ENCODE measurements around the gene SDK1.

Gene SDK1

GRCh38 chr7:3518546-3518945 lies 217.5 kb downstream of the SDK1 start:
- DNase-seq (ENCODE audit: low read depth in 2 of 2, low spot score in 1 of 2), result no peak

- DNase-seq (ENCODE audit: low read depth in 2 of 2, low spot score in 1 of 2), result no peak
Measured at GRCh38 chr7:3520206-3520605, 219.2 kb downstream of the SDK1 start.

GRCh38 chr7:3527496-3528124 lies 226.6 kb downstream of the SDK1 start:
- no peak for DNase-seq (ENCODE audit: low read depth in 2 of 2, low spot score in 1 of 2)

GRCh38 chr7:3533040-3533439 lies 232.0 kb downstream of the SDK1 start:
- no peak for DNase-seq (ENCODE audit: low read depth in 2 of 2, low spot score in 1 of 2)

GRCh38 chr7:3537210-3537875 lies 236.3 kb downstream of the SDK1 start:
- DNase-seq (ENCODE audit: low read depth in 2 of 2, low spot score in 1 of 2), result no peak

GRCh38 chr7:3538041-3538440 lies 237.0 kb downstream of the SDK1 start:
- DNase-seq (ENCODE audit: low read depth in 2 of 2, low spot score in 1 of 2), result no peak

GRCh38 chr7:3540456-3541220 lies 239.6 kb downstream of the SDK1 start:
- no peak for DNase-seq (ENCODE audit: low read depth in 2 of 2, low spot score in 1 of 2)

- no peak for DNase-seq (ENCODE audit: low read depth in 2 of 2, low spot score in 1 of 2)
Measured at GRCh38 chr7:3544202-3544601, 243.2 kb downstream of the SDK1 start.

- no peak for DNase-seq (ENCODE audit: low read depth in 2 of 2, low spot score in 1 of 2)
Measured at GRCh38 chr7:3548815-3549214, 247.8 kb downstream of the SDK1 start.

GRCh38 chr7:3549601-3550000 lies 248.5 kb downstream of the SDK1 start:
- DNase-seq (ENCODE audit: low read depth in 2 of 2, low spot score in 1 of 2), result no peak

GRCh38 chr7:3551536-3551935 lies 250.5 kb downstream of the SDK1 start:
- no peak for DNase-seq (ENCODE audit: low read depth in 2 of 2, low spot score in 1 of 2)

- DNase-seq (ENCODE audit: low read depth in 2 of 2, low spot score in 1 of 2), result no peak
Measured at GRCh38 chr7:3552499-3552898, 251.4 kb downstream of the SDK1 start.

- DNase-seq (ENCODE audit: low read depth in 2 of 2, low spot score in 1 of 2), result no peak
Measured at GRCh38 chr7:3558400-3558799, 257.3 kb downstream of the SDK1 start.

GRCh38 chr7:3559278-3559677 lies 258.2 kb downstream of the SDK1 start:
- DNase-seq (ENCODE audit: low read depth in 2 of 2, low spot score in 1 of 2), result no peak

- DNase-seq (ENCODE audit: low read depth in 2 of 2, low spot score in 1 of 2), result no peak
Measured at GRCh38 chr7:3560495-3560894, 259.4 kb downstream of the SDK1 start.

GRCh38 chr7:3561932-3562331 lies 260.9 kb downstream of the SDK1 start:
- no peak for DNase-seq (ENCODE audit: low read depth in 2 of 2, low spot score in 1 of 2)

GRCh38 chr7:3564231-3564630 lies 263.2 kb downstream of the SDK1 start:
- no peak for DNase-seq (ENCODE audit: low read depth in 2 of 2, low spot score in 1 of 2)

- DNase-seq (ENCODE audit: low read depth in 2 of 2, low spot score in 1 of 2), result no peak
Measured at GRCh38 chr7:3568516-3568915, 267.5 kb downstream of the SDK1 start.

GRCh38 chr7:3569643-3570042 lies 268.6 kb downstream of the SDK1 start:
- no peak for DNase-seq (ENCODE audit: low read depth in 2 of 2, low spot score in 1 of 2)

GRCh38 chr7:3573151-3573550 lies 272.1 kb downstream of the SDK1 start:
- no peak for DNase-seq (ENCODE audit: low read depth in 2 of 2, low spot score in 1 of 2)

GRCh38 chr7:3574386-3574785 lies 273.3 kb downstream of the SDK1 start:
- no peak for DNase-seq (ENCODE audit: low read depth in 2 of 2, low spot score in 1 of 2)

- no peak for DNase-seq (ENCODE audit: low read depth in 2 of 2, low spot score in 1 of 2)
Measured at GRCh38 chr7:3575753-3576531, 274.9 kb downstream of the SDK1 start.

Measured in stimulated activated CD8-positive, alpha-beta memory T cell treated with anti-CD3 and anti-CD28 coated beads, Interleukin-4, amount 100 ng/mL, for 4 hours (primary cell).